ENCODE data around the gene FAM32A.
A peak's percentile ranks its signal among the peaks of the same experiment; 100 is the strongest.

The FAM32A gene

DNA sequence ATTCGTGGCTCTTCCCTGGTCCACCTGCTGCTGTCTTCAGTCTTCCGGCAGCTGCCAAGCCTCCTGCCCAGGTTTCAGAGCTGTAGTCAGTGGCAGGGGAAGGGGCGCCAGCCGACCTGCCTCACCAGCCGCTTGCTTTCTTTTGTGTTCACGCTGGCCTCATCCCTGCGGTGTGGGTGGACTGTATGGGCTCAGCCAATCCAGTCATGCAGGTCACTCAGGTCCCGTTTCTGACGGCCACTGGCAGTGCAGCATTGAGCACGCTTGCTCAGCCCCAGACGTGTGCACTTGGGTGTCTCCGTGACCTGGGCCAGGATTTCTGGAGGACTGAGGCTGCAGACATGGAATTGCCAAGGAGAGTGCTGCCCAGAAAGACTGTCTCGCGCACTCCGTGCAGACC lies 38.5 kb downstream of the FAM32A start:
- Mint-ChIP-seq H3K4me3 (no peak overlapping the region), H3K27ac (peak overlapping the region in 1 of 2 donors; percentile 9), H3K27me3 (no peaks in the 10 kb centered on the region), H3K4me1 (peaks cover 18% of the 10 kb centered on the region), H3K9me3 (peaks cover 7 to 9% of the 10 kb centered on the region in 2 donors)
- no peak for DNase-seq
- no peak for ATAC-seq

- DNase-seq (no peak), ATAC-seq (no peak)
- H3K9me3 Mint-ChIP-seq: peaks cover 5 to 7% of the 10 kb centered on the region in 2 donors
- H3K4me1 Mint-ChIP-seq: peaks cover 20% of the 10 kb centered on the region
- peak overlapping the region in 1 of 2 donors; percentile 50 for H3K27ac Mint-ChIP-seq
- H3K4me3 Mint-ChIP-seq: no peak overlapping the region
- H3K27me3 Mint-ChIP-seq: no peaks in the 10 kb centered on the region
These were observed 39.3 kb downstream of the FAM32A start for GRCh38 chr19:16224293-16225045.

GRCh38 chr19:16225279-16226183 lies 40.3 kb downstream of the FAM32A start:
- DNase-seq (no peak), ATAC-seq (no peak)
- peaks cover 5 to 6% of the 10 kb centered on the region in 2 donors for H3K9me3 Mint-ChIP-seq
- H3K4me3 Mint-ChIP-seq: no peak overlapping the region
- peaks cover 25% of the 10 kb centered on the region for H3K4me1 Mint-ChIP-seq
- peak overlapping the region in 1 of 2 donors; percentile 40 for H3K27ac Mint-ChIP-seq
- H3K27me3 Mint-ChIP-seq: no peaks in the 10 kb centered on the region

GRCh38 chr19:16226184-16226591 lies 41.0 kb downstream of the FAM32A start:
- Mint-ChIP-seq H3K27ac (peak overlapping the region in 1 of 2 donors; percentile 40), H3K9me3 (no peaks in the 10 kb centered on the region), H3K27me3 (no peaks in the 10 kb centered on the region), H3K4me3 (no peak overlapping the region), H3K4me1 (peaks cover 25% of the 10 kb centered on the region)
- ATAC-seq (no peak), DNase-seq (no peak)

- H3K4me3 Mint-ChIP-seq: no peak overlapping the region
- ATAC-seq: peak; percentile 26
- H3K9me3 Mint-ChIP-seq: no peaks in the 10 kb centered on the region
- no peak for DNase-seq
- H3K27me3 Mint-ChIP-seq: no peaks in the 10 kb centered on the region
- H3K4me1 Mint-ChIP-seq: peaks cover 26% of the 10 kb centered on the region
- H3K27ac Mint-ChIP-seq: peak overlapping the region in 1 of 2 donors; percentile 67
These were observed 41.9 kb downstream of the FAM32A start for GRCh38 chr19:16226878-16227836.

DNA sequence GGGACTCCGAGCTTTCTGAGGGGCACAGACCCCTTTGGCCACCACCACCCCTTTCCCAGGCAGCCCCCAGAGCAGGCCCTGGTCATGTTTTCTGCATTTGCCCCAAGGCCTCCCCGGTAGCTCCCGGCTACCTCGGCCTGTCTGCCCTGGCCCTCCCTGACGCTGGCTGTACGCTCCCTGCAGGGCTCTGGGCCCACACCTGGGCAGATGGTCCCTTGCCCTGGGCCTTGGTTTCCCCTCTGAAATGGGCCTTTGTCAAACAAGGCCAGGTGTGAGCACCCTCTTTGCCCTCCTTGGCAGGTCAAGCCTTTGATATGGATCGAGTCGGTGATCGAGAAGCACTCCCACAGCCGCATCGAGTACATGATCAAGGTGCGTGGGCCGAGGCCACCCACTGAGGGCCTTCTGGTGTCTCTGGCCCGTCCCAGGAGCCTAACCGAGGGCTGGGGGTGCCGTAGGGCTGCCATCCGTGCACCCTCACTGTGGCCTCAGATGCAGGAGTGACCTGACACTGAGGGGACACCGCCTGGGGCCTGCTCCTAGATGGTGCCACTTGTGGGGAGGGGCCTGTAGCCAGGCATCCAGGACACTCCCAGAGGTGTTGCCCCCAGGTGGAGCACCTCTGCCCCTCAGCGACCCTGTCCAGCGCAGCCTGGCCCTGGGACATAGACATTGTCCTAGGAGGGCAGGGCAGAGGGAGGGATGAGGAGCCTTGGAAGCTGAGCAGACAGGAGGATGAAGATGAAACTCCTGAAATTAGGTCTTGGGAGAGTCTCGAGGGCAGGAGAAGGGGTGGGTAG lies 42.8 kb downstream of the FAM32A start:
- ATAC-seq (no peak), DNase-seq (no peak)
- H3K27ac Mint-ChIP-seq: no peak overlapping the region
- peaks cover 35% of the 10 kb centered on the region for H3K4me1 Mint-ChIP-seq
- H3K4me3 Mint-ChIP-seq: no peak overlapping the region
- no peaks in the 10 kb centered on the region for H3K27me3 Mint-ChIP-seq
- no peaks in the 10 kb centered on the region for H3K9me3 Mint-ChIP-seq

GRCh38 chr19:16228637-16229321 lies 43.6 kb downstream of the FAM32A start:
- no peak overlapping the region for H3K4me3 Mint-ChIP-seq
- H3K27me3 Mint-ChIP-seq: no peaks in the 10 kb centered on the region
- H3K4me1 Mint-ChIP-seq: peaks cover 40% of the 10 kb centered on the region
- no peaks in the 10 kb centered on the region for H3K9me3 Mint-ChIP-seq
- no peak overlapping the region for H3K27ac Mint-ChIP-seq
- ATAC-seq: no peak
- no peak for DNase-seq

DNA sequence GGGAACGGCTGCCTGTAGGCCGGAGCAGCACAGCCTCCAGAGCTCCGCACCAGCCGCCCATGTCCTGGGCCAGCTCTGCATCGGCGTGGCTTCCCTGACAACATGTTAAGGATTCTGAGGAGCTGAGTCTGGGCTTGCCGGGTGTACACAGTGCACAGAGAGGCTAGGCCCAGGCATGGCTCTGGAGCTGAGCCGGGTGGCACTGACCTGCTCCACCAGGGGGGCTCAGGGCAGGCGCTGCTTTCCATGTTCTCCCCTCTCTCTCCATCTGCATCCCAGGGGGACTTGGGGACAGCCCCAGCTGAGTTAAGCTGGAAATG lies 44.1 kb downstream of the FAM32A start:
- DNase-seq (no peak), ATAC-seq (no peak)
- peak overlapping the region in 1 of 2 donors; percentile 31 for H3K27ac Mint-ChIP-seq
- H3K4me3 Mint-ChIP-seq: no peak overlapping the region
- H3K27me3 Mint-ChIP-seq: no peaks in the 10 kb centered on the region
- no peaks in the 10 kb centered on the region for H3K9me3 Mint-ChIP-seq
- H3K4me1 Mint-ChIP-seq: peaks cover 41% of the 10 kb centered on the region

GRCh38 chr19:16232127-16232526 lies 46.9 kb downstream of the FAM32A start:
- peak overlapping the region in 1 of 2 donors; percentile 57 for H3K27ac Mint-ChIP-seq
- peaks cover 70% of the 10 kb centered on the region for H3K4me1 Mint-ChIP-seq
- ATAC-seq (no peak), DNase-seq (no peak)
- peaks cover 0 to 16% of the 10 kb centered on the region in 2 donors for H3K9me3 Mint-ChIP-seq
- H3K4me3 Mint-ChIP-seq: peak overlapping the region in 1 of 2 donors; percentile 27
- H3K27me3 Mint-ChIP-seq: no peaks in the 10 kb centered on the region

GRCh38 chr19:16232568-16232967 lies 47.4 kb downstream of the FAM32A start:
- DNase-seq (no peak), ATAC-seq (no peak)
- no peaks in the 10 kb centered on the region for H3K27me3 Mint-ChIP-seq
- H3K9me3 Mint-ChIP-seq: peaks cover 0 to 16% of the 10 kb centered on the region in 2 donors
- H3K4me1 Mint-ChIP-seq: peaks cover 72% of the 10 kb centered on the region
- H3K4me3 Mint-ChIP-seq: peak overlapping the region in 1 of 2 donors; percentile 27
- peak overlapping the region; percentile 48 to 57 for H3K27ac Mint-ChIP-seq

DNA sequence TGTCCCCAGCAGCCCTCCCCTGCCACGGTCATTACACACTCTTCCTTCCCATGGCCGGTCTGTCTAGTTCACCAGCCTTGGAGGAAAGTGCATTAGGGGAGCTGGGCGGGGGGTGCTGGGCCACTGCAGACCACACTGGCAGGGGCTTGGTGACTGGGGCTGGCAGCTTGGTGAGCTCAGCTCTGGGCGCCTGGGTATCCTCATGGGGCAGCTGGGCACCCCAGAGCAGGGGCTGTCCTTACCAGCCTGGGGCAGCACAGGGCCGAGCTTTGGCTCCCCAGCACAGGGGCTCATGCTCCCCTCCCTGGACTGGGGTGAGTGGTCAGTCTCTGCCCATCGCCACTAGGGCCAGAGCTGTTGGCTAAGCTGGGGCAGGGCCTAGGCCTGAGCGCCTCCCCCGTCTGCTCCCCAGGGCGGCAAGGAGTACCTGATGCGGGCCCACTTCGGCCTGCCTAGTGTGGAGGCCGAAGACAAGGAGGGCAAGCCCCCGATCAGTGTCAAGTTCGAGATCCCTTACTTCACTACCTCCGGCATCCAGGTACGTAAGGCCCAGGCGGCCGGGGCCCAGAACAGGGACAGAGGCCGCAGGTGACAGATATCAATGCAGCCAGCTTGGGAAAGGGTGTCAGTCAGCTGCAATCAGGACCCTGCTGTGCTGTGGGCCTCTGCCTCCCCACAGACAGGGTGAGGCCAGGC lies 48.0 kb downstream of the FAM32A start:
- H3K9me3 Mint-ChIP-seq: peaks cover 0 to 16% of the 10 kb centered on the region in 2 donors
- ATAC-seq: peak; percentile 42
- no peak for DNase-seq
- H3K4me3 Mint-ChIP-seq: no peak overlapping the region
- H3K4me1 Mint-ChIP-seq: peaks cover 76% of the 10 kb centered on the region
- H3K27ac Mint-ChIP-seq: peak overlapping the region in 1 of 2 donors; percentile 48
- no peaks in the 10 kb centered on the region for H3K27me3 Mint-ChIP-seq

DNA sequence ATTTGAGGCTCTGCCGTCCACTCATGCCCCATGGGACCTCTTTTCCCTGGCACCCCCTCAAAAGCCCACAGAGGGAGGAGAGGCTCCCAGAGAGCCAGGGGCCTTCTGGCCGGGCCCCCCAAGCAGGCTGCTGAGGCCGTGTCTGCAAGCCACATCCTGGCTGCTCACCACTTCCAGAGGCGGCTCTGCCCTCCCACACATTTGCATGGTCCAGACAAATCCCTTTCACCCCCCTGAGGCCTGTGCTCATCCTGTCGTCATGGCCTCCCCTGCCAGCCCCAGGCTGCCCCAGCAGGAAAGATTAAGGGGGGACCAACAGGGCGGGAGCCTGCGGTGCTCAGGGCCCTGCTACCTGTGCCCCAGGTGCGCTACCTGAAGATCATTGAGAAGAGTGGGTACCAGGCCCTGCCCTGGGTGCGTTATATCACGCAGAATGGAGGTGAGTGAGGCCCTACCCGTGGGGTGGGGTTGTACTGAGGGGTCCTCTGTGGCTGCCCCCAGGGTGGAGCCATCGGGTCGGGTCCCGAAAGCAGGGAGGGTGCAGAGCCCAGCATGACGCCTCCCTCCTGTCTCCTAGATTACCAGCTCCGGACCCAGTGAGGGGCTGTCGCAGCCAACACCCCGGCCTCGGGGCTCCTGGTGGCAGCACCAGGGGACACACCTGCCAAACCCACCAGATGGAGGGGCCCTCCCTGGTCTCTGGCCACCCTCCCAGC lies 48.8 kb downstream of the FAM32A start:
- H3K4me1 Mint-ChIP-seq: peaks cover 75% of the 10 kb centered on the region
- peak overlapping the region in 1 of 2 donors; percentile 46 for H3K4me3 Mint-ChIP-seq
- ATAC-seq (peak; percentile 78), DNase-seq (no peak)
- peaks cover 0 to 16% of the 10 kb centered on the region in 2 donors for H3K9me3 Mint-ChIP-seq
- H3K27me3 Mint-ChIP-seq: no peaks in the 10 kb centered on the region
- H3K27ac Mint-ChIP-seq: peak overlapping the region; percentile 90 to 93
